ENCODE data around the gene COX19.

Gene COX19

GRCh38 chr7:988963-989529 is 13.7 kb upstream of the COX19 start:
- no peak for DNase-seq (ENCODE audit: low read depth)
- TF ChIP-seq, protein P1, sequence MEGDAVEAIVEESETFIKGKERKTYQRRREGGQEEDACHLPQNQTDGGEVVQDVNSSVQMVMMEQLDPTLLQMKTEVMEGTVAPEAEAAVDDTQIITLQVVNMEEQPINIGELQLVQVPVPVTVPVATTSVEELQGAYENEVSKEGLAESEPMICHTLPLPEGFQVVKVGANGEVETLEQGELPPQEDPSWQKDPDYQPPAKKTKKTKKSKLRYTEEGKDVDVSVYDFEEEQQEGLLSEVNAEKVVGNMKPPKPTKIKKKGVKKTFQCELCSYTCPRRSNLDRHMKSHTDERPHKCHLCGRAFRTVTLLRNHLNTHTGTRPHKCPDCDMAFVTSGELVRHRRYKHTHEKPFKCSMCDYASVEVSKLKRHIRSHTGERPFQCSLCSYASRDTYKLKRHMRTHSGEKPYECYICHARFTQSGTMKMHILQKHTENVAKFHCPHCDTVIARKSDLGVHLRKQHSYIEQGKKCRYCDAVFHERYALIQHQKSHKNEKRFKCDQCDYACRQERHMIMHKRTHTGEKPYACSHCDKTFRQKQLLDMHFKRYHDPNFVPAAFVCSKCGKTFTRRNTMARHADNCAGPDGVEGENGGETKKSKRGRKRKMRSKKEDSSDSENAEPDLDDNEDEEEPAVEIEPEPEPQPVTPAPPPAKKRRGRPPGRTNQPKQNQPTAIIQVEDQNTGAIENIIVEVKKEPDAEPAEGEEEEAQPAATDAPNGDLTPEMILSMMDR (IDR thresholded peaks at IDR 0.05; ENCODE audit: control insufficient read depth, extremely low read depth, insufficient read depth) = no peak
- H3K4me3 ChIP-seq (ENCODE audit: low read depth, low read length) = no peak overlapping the region

GRCh38 chr7:988426-988911 is 13.1 kb upstream of the COX19 start:
- TF ChIP-seq, protein P1 (IDR thresholded peaks at IDR 0.05; ENCODE audit: control insufficient read depth, extremely low read depth, insufficient read depth) = no peak
- no peak for DNase-seq (ENCODE audit: low read depth)

DNA sequence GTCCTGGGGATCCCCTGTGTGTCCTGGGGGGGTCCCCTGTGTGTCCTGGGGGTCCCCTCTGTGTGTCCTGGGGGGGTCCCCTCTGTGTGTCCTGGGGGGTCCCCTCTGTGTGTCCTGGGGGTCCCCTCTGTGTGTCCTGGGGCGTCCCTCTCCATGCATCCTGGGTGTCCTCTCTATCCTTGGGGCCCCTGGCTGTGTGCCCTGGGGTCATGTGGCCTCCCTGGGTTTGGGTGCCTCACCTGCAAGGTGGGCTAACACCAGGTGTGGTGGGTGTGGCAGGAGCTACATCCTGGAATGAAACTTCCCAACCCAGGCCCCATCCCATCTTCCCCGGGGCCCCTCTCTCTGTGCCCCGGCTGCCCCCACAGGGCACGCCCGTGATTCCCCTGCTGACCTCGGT is 12.6 kb upstream of the COX19 start:
- DNase-seq (ENCODE audit: low read depth) = no peak
- TF ChIP-seq, protein P1 (IDR thresholded peaks at IDR 0.05; ENCODE audit: control insufficient read depth, extremely low read depth, insufficient read depth) = no peak
- no peak overlapping the region for H3K4me3 ChIP-seq (ENCODE audit: low read depth, low read length)

More at GRCh38 chr7:988426-988911, 13.1 kb upstream of the COX19 start:
- H3K4me3 ChIP-seq (ENCODE audit: low read depth, low read length) = no peak overlapping the region

DNA sequence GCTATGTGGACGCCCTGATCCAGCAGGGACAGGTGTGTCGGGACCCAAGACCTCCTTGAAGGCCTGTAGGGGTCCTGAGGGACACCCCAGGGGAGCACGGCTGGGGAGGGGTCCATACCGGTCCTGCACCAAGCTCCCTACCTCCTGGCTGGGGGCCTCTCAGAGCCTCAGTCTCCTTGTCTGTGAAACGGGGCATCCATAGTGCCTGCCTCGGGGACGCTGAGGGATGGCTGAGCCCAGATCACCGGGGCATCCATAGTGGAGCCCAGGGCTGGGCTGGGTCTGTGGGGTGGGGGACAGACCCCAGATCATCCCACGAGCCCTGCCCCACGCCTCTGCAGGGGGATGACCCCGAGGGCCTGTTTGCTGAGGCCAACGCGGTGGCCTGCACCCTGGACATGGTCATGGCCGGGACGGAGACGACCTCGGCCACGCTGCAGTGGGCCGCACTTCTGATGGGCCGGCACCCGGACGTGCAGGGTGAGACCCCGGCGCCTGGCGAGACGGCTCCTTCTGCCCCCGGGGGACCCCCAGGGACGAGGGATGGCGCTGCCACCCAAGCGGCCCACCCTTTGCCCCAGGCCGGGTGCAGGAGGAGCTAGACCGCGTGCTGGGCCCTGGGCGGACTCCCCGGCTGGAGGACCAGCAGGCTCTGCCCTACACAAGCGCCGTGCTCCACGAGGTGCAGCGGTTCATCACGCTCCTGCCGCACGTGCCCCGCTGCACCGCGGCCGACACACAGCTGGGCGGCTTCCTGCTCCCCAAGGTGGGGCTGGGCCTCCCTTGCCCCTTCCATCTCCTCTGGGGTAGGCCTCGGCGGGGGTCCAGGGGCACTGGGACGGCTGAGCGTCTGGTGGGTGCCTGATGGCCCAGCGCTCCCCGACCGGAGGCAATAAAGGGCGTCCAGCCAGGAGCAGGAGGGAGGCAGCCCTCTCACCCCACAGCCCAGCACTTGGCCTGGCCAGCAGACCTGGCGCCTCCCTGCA is 11.7 kb upstream of the COX19 start:
- H3K4me3 ChIP-seq (ENCODE audit: low read depth, low read length) = no peak overlapping the region
- no peak for DNase-seq (ENCODE audit: low read depth)
- TF ChIP-seq, protein P1 (IDR thresholded peaks at IDR 0.05; ENCODE audit: control insufficient read depth, extremely low read depth, insufficient read depth) = no peak

DNA sequence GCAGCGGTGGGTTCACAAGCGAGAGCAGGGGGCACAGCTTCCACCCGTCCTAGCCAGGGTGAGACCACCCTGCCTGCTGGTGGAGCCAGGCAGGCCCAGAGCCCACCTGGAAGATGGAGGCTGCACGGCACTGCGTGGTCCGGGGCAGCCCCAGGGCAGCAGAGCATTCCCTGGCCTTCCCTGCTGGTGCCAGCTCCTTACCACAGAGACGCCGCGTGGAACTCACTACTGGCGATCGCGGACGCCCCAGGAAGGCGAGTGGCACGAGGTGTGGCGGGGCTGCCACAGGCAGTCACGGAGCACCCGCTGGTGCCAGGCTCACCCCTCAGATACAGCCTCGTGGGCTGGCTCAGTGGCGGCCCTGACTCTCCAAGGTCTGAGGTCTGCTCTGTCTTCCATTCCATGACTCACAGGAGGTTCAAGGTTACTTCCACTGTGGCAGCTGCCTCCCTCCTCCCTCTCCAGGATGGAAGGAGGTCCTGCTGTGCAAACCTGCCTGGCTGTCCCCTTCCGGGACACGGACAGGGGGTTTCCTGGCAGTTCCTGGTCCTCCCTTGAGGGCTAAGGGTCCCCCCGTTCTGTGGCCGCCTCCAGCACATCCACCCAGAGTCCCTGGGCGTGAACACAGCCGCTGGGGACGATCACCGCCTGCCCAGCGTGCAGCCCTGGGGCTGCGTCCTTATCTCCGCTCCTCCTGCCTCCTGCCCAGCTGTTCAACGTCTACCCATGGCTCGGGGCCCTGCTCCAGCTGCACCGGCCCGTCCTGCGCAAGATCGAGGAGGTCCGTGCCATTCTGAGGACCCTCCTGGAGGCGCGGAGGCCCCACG is 10.8 kb upstream of the COX19 start:
- TF ChIP-seq, protein P1 (IDR thresholded peaks at IDR 0.05; ENCODE audit: control insufficient read depth, extremely low read depth, insufficient read depth) = no peak
- no peak for DNase-seq (ENCODE audit: low read depth)
- H3K4me3 ChIP-seq (ENCODE audit: low read depth, low read length) = no peak overlapping the region

DNA sequence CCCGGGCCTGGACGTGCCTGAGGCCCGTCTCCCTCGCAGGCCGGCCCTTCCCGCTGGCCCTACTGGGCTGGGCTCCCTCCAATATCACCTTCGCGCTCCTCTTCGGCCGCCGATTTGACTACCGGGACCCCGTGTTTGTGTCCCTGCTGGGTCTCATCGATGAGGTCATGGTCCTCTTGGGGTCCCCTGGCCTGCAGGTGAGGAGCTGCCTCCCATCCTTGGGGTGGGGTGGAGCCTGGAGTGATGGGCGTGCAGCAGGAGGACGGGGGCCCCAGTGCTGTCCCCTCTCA is 9.7 kb upstream of the COX19 start:
- H3K4me3 ChIP-seq (ENCODE audit: low read depth, low read length) = no peak overlapping the region
- TF ChIP-seq, protein P1 (IDR thresholded peaks at IDR 0.05; ENCODE audit: control insufficient read depth, extremely low read depth, insufficient read depth) = no peak
- no peak for DNase-seq (ENCODE audit: low read depth)
